MCF 10A (cell line): ENCODE measurements around the gene HLA-DMB. TPM values are rescaled to one million over a fixed set of nuclear protein-coding genes. Genes with fewer than 3 reads are reported as not detected.

ENCODE experiments used
- BruUV-seq: library from RNA; stranded (reverse); fragments of 400-500 nt; replicated peaks from 2 replicates; lab custom pipeline; 2021; lab: Mats Ljungman, UMichigan
- CTCF ChIA-PET: fragments of 300-600 bp; sonication (Branson Sonifier 250); formaldehyde crosslinking; extraction: SDS; loops from one replicate; lab custom pipeline; 2021; ENCODE audit warnings: antibody characterized with exemption, inconsistent platforms; lab: Yijun Ruan, JAX
- POLR2A ChIA-PET: fragments of 300-600, 350-650 bp; sonication (Branson Sonifier 250); formaldehyde crosslinking; extraction: SDS; loops from one replicate; lab custom pipeline; 2020; ENCODE audit warnings: antibody characterized with exemption, inconsistent platforms; lab: Yijun Ruan, JAX
- DNase-seq: peaks from one replicate; pipeline ENCODE4 v3.0.0-alpha.2; 2018; ENCODE audit not compliant: unreplicated experiment
- H3K27ac Mint-ChIP-seq: one replicate; pipeline ENCODE4 v1.8.0; 2022; ENCODE audit warnings: mild to moderate bottlenecking, low read depth, mixed read lengths; ENCODE audit not compliant: unreplicated experiment
- H3K27me3 Mint-ChIP-seq: one replicate; pipeline ENCODE4 v1.8.0; 2022; ENCODE audit warnings: mixed read lengths; ENCODE audit not compliant: insufficient read depth, unreplicated experiment
- H3K36me3 Mint-ChIP-seq: one replicate; pipeline ENCODE4 v1.8.0; 2022; ENCODE audit warnings: mild to moderate bottlenecking, moderate library complexity, mixed read lengths; ENCODE audit not compliant: insufficient read depth, unreplicated experiment
- H3K4me1 Mint-ChIP-seq: one replicate; pipeline ENCODE4 v1.8.0; 2022; ENCODE audit warnings: mixed read lengths; ENCODE audit not compliant: insufficient read depth, unreplicated experiment
- H3K4me3 Mint-ChIP-seq: one replicate; pipeline ENCODE4 v1.8.0; 2022; ENCODE audit warnings: mild to moderate bottlenecking, moderate library complexity, mixed read lengths; ENCODE audit not compliant: unreplicated experiment
- H3K9me3 Mint-ChIP-seq: one replicate; pipeline ENCODE4 v1.8.0; 2022; ENCODE audit warnings: mixed read lengths; ENCODE audit not compliant: unreplicated experiment
- intact Hi-C: fragments of 100-400 bp; cut with micrococcal nuclease; formaldehyde crosslinking; loops from 2 replicates; pipeline ENCODE4 v1.14.1; 2022
- total RNA-seq: library from RNA; stranded (reverse); gene quantifications from 2 replicates; pipeline ENCODE4 v1.2.3, GENCODE V29; 2022
- TF ChIP-seq, protein P1 (sequence below): fragments of 200-600 bp; IDR thresholded peaks from one replicate; pipeline ENCODE4 v1.8.0; 2022; ENCODE audit warnings: antibody characterized with exemption, mild to moderate bottlenecking; ENCODE audit not compliant: unreplicated experiment

HLA-DMB gene
- total RNA-seq, 1 experiment from 2014 or later: not detected

DNA sequence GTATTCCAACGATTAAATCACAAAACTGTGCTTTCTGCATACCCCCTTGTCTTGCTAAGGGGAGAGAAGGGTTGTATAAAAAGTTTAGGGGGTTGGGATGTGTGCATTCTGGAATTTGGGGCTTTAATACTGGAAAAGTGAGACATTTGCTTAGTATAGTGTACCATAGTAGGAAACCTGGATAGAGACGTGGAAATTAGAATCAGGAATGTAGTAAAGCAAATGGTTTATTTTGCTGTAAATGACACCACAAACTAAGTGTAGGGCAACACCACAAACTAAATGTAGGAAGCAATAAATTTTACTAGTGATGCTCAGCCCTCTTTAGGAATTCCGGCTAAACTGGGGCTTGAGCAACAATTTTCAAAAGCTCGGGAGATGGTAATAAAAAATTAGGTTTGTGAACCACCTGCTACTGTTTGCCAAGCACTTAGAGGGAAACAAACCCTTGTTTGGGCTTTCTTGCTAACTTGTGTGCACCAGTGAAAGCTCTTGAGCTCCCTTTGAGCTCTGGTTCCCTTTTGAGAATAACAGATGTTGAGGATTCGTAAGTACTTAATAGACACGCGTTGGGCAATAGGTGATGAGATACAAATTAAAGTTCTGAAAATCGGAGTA lies 41.4 kb upstream of the HLA-DMB start:
- peaks cover 31% of the 10 kb centered on the region for H3K4me1 Mint-ChIP-seq

DNA sequence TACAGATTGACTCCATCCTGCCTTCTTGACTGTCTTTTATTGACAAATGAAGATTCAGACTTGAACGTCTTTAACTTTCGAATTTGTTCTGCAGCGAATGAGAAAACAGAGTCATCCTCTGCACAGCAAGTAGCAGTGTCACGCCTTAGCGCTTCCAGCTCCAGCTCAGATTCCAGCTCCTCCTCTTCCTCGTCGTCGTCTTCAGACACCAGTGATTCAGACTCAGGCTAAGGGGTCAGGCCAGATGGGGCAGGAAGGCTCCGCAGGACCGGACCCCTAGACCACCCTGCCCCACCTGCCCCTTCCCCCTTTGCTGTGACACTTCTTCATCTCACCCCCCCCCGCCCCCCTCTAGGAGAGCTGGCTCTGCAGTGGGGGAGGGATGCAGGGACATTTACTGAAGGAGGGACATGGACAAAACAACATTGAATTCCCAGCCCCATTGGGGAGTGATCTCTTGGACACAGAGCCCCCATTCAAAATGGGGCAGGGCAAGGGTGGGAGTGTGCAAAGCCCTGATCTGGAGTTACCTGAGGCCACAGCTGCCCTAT lies 39.7 kb upstream of the HLA-DMB start:
- Mint-ChIP-seq H3K4me1 (peaks cover 43% of the 10 kb centered on the region), H3K36me3 (peaks cover 76% of the 10 kb centered on the region)
- CTCF ChIA-PET: interaction anchor here (0.7 to 3.2 kb wide), 5 partner anchors 14 to 98 kb away, joined by 3 to 23 read pairs (median 7); partner anchors contain the start of gene HLA-DMA

More for the DNA sequence above, 41.4 kb upstream of the HLA-DMB start:
- Mint-ChIP-seq H3K27ac (no peak overlapping the region), H3K27me3 (no peaks in the 10 kb centered on the region), H3K4me3 (no peak overlapping the region), H3K36me3 (peaks cover 60% of the 10 kb centered on the region), H3K9me3 (no peaks in the 10 kb centered on the region)
- POLR2A ChIA-PET: interaction anchor here (1.0 to 12.1 kb wide), 3 partner anchors 11 to 129 kb away, joined by 3 to 245 read pairs (median 5); partner anchors contain the start of genes BRD2 and TAP1
- DNase-seq: peak; percentile 13
- CTCF ChIA-PET: interaction anchor here (0.6 to 1.4 kb wide), 4 partner anchors 32 to 183 kb away, joined by 3 to 6 read pairs (median 4); no protein-coding TSS in a partner anchor
- BruUV-seq: no TSS peak
- TF ChIP-seq, protein P1, sequence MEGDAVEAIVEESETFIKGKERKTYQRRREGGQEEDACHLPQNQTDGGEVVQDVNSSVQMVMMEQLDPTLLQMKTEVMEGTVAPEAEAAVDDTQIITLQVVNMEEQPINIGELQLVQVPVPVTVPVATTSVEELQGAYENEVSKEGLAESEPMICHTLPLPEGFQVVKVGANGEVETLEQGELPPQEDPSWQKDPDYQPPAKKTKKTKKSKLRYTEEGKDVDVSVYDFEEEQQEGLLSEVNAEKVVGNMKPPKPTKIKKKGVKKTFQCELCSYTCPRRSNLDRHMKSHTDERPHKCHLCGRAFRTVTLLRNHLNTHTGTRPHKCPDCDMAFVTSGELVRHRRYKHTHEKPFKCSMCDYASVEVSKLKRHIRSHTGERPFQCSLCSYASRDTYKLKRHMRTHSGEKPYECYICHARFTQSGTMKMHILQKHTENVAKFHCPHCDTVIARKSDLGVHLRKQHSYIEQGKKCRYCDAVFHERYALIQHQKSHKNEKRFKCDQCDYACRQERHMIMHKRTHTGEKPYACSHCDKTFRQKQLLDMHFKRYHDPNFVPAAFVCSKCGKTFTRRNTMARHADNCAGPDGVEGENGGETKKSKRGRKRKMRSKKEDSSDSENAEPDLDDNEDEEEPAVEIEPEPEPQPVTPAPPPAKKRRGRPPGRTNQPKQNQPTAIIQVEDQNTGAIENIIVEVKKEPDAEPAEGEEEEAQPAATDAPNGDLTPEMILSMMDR: no peak
- intact Hi-C loops: no loop called here

GRCh38 chr6:32979720-32980487 lies 39.1 kb upstream of the HLA-DMB start:
- no peak overlapping the region for H3K27ac Mint-ChIP-seq
- POLR2A ChIA-PET: interaction anchor here (0.6 to 12.1 kb wide), 5 partner anchors 8 to 94 kb away, joined by 3 to 245 read pairs (median 4); partner anchors contain the start of gene BRD2
- CTCF ChIA-PET: interaction anchor here (0.7 to 3.2 kb wide), 5 partner anchors 14 to 97 kb away, joined by 3 to 23 read pairs (median 7); partner anchors contain the start of gene HLA-DMA
- peaks cover 49% of the 10 kb centered on the region for H3K4me1 Mint-ChIP-seq
- no TSS peak for BruUV-seq
- no peaks in the 10 kb centered on the region for H3K27me3 Mint-ChIP-seq
- DNase-seq: no peak
- intact Hi-C loops: no loop called here
- TF ChIP-seq, protein P1: no peak
- no peaks in the 10 kb centered on the region for H3K9me3 Mint-ChIP-seq
- H3K36me3 Mint-ChIP-seq: peaks cover 83% of the 10 kb centered on the region
- H3K4me3 Mint-ChIP-seq: no peak overlapping the region

More for the DNA sequence above, 39.7 kb upstream of the HLA-DMB start:
- no peaks in the 10 kb centered on the region for H3K27me3 Mint-ChIP-seq
- POLR2A ChIA-PET: interaction anchor here (0.6 to 12.1 kb wide), 5 partner anchors 9 to 95 kb away, joined by 3 to 245 read pairs (median 4); partner anchors contain the start of gene BRD2
- TF ChIP-seq, protein P1: no peak
- no peak overlapping the region for H3K27ac Mint-ChIP-seq
- no peak overlapping the region for H3K4me3 Mint-ChIP-seq
- H3K9me3 Mint-ChIP-seq: no peaks in the 10 kb centered on the region
- TSS peak; percentile 1 for BruUV-seq
- DNase-seq: no peak
- intact Hi-C loops: no loop called here
